Measurements from ENCODE around the gene RPUSD1. TPM values are rescaled to one million over a fixed set of nuclear protein-coding genes. Genes with fewer than 3 reads are reported as not detected.

RPUSD1 gene
- total RNA-seq, 6 donors from 2014 or later: 14.5 to 43.0 (median 20.8) TPM

DNA sequence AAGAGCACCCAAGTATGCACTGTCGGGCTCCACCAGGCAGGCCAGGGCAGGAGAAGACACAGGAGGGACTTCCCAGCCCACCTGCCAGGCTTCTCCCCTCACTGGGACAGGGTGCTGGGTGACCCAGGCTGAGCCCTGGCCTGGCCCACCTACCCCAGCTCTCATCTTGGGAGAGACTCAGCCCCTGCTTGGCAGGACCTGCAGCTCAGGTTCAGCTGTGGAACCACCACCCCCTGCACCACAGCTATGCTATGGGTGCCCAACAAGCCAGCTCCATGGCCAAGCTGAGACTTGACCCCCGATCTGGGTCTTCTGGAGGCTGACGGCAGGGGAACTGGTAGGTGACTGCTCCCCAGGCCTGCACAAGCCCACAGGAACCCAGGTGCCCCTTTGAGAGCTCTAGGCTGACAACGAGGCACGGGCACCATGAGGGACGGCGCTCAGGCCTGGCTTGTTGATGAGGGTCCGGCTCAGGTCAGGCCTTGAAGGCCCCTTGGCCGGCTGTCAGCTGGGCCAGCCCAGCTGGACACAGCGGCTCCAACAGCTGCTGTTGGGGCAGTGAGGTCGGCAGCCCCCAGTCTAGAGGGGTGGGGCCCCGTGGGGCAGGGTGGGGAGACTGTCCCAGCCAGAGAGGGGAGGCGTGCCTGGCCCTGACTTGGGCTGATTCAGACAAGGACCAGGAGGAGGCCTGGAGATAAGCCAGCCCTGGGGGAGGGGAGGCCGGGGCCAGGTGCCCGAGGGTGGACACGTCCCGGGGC lies 4.6 kb downstream of the RPUSD1 start:
- H3K27me3 ChIP-seq: no peaks in the 10 kb centered on the region
- ATAC-seq (ENCODE audit: low FRiP score in 2 of 2) (no peak), DNase-seq (no peak)
- no peak overlapping the region for H3K4me3 ChIP-seq
- 20 to 58% methylated on average over 5 to 17 of the region's 17 CpGs for WGBS, 2 donors
- TF ChIP-seq, protein P1, sequence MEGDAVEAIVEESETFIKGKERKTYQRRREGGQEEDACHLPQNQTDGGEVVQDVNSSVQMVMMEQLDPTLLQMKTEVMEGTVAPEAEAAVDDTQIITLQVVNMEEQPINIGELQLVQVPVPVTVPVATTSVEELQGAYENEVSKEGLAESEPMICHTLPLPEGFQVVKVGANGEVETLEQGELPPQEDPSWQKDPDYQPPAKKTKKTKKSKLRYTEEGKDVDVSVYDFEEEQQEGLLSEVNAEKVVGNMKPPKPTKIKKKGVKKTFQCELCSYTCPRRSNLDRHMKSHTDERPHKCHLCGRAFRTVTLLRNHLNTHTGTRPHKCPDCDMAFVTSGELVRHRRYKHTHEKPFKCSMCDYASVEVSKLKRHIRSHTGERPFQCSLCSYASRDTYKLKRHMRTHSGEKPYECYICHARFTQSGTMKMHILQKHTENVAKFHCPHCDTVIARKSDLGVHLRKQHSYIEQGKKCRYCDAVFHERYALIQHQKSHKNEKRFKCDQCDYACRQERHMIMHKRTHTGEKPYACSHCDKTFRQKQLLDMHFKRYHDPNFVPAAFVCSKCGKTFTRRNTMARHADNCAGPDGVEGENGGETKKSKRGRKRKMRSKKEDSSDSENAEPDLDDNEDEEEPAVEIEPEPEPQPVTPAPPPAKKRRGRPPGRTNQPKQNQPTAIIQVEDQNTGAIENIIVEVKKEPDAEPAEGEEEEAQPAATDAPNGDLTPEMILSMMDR (IDR thresholded peaks at IDR 0.05): no peak
- no peak for TF ChIP-seq POLR2AphosphoS5 (IDR thresholded peaks at IDR 0.05)
- TF ChIP-seq POLR2A (IDR thresholded peaks at IDR 0.05): no peak
- TF ChIP-seq EP300 (IDR thresholded peaks at IDR 0.05): no peak
- H3K4me1 ChIP-seq: peaks cover 9 to 38% (median 17%) of the 10 kb centered on the region in 4 donors
- H3K9me3 ChIP-seq: no peaks in the 10 kb centered on the region
- peaks cover 0 to 18% (median 8%) of the 10 kb centered on the region in 4 donors for H3K36me3 ChIP-seq
- no peak overlapping the region for H3K27ac ChIP-seq

DNA sequence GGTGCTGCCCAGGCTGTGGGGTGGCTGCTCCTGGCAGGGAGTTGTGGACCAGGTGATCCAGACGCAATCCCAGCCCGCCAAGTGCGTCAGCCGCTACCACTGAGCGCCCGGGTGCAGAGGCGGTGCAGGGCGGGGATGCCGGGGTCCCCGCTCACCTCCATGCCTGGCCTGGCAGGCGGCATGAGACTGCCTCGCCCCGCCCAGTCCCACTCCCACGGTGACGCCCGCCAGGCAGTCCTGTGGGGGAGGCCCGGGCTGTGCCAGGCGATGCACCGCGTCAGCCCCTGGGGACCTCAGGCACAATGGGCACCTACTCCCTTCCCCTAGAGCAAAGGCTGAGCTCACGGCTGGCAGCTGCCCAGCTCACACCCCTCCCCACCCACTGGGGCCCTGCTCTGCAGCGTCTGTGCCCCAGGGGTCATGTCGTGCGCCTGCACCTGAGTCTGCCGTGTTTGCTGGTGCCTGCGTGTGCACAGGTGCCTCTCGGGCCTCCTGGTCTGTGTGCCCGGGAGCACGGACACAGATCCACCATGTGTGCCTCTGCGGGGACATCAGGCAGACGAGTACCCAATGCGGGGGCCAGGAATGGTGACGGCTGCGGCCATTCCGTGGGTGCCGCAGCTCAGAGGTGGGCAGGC lies 5.3 kb downstream of the RPUSD1 start:
- ATAC-seq (ENCODE audit: low FRiP score in 2 of 2) (no peak), DNase-seq (no peak)
- no peaks in the 10 kb centered on the region for H3K27me3 ChIP-seq
- no peaks in the 10 kb centered on the region for H3K9me3 ChIP-seq
- peaks cover 0 to 18% (median 8%) of the 10 kb centered on the region in 4 donors for H3K36me3 ChIP-seq
- no peak for TF ChIP-seq POLR2A (IDR thresholded peaks at IDR 0.05)
- no peak for TF ChIP-seq EP300 (IDR thresholded peaks at IDR 0.05)
- TF ChIP-seq, protein P1 (IDR thresholded peaks at IDR 0.05): no peak
- TF ChIP-seq POLR2AphosphoS5 (IDR thresholded peaks at IDR 0.05): no peak
- no peak overlapping the region for H3K4me3 ChIP-seq
- WGBS, 2 donors: 52 to 100% methylated on average over 3 to 23 of the region's 36 CpGs
- no peak overlapping the region for H3K27ac ChIP-seq
- peaks cover 9 to 35% (median 17%) of the 10 kb centered on the region in 4 donors for H3K4me1 ChIP-seq

DNA sequence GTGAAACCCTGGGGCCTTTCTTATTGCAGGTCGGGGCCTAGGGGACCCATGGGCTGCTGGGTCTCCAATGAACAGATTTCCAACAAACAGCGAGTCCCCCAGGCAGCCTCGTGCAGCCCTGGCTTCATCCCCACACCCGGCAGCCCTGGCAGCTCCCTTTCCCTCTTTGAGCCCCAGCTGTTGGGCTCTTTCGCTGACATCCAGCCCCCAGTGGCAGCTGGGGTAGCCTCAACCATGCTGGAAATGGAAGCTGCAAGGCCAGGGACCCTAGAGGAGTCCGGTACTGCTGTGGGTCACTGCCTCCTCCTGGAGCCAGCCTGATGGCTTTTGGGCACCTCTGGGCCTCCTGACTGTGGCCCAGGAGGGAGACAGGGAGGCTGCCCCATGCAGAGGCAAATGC lies 5.9 kb downstream of the RPUSD1 start:
- DNase-seq (no peak), ATAC-seq (ENCODE audit: low FRiP score in 2 of 2) (no peak)
- Histone ChIP-seq H3K27ac (no peak overlapping the region), H3K36me3 (peaks cover 0 to 18% (median 8%) of the 10 kb centered on the region in 4 donors), H3K4me1 (peaks cover 4 to 29% (median 11%) of the 10 kb centered on the region in 4 donors), H3K4me3 (no peak overlapping the region), H3K27me3 (no peaks in the 10 kb centered on the region), H3K9me3 (no peaks in the 10 kb centered on the region)
- TF ChIP-seq, protein P1 (IDR thresholded peaks at IDR 0.05): no peak
- TF ChIP-seq POLR2A (IDR thresholded peaks at IDR 0.05) (no peak), EP300 (IDR thresholded peaks at IDR 0.05) (no peak), POLR2AphosphoS5 (IDR thresholded peaks at IDR 0.05) (no peak)
- WGBS, 2 donors: 62 to 80% methylated on average over 2 to 6 of the region's 6 CpGs

DNA sequence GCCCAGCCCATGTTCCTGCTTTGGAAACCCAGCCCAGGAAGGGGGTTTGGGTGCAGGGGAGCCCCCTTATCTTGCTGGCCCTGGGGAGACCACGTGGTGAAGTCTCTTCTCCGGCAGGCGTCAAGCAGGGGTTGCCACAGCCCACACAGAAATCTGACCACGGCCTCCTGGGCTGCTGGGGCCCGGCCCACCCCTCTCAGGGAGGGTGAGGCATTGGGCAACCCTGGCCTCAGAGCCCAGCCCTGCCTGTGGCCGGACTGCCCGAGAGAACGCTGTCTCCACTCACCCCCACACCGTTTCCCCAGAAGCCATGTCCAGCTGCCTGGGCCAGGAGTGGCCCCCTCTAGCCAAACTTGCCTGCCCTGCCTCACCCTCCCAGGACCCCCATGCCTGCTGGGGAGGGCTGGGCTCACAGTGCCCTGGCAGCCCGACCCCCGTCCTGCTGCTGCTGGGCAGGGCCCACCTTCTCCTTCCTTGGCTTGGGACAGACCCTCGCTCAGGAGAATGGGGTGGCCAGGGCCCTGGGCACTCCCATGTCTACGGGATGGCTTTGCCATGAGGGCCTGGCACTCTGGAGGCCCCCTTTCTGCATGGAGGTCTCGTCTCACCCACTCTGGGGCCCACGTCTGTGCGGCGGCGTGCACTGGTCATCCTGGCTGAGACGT lies 6.7 kb downstream of the RPUSD1 start:
- peak in 1 of 2 donors; percentile 67 for DNase-seq
- Histone ChIP-seq H3K27ac (no peak overlapping the region), H3K4me3 (no peak overlapping the region), H3K9me3 (no peaks in the 10 kb centered on the region), H3K4me1 (peaks cover 0 to 21% (median 5%) of the 10 kb centered on the region in 4 donors), H3K36me3 (peaks cover 0 to 12% (median 7%) of the 10 kb centered on the region in 4 donors), H3K27me3 (no peaks in the 10 kb centered on the region)
- WGBS, 2 donors: 67 to 68% methylated on average over 7 to 19 of the region's 19 CpGs
- TF ChIP-seq POLR2A (IDR thresholded peaks at IDR 0.05) (no peak), POLR2AphosphoS5 (IDR thresholded peaks at IDR 0.05) (no peak)
- TF ChIP-seq, protein P1 (IDR thresholded peaks at IDR 0.05): no peak
- no peak for ATAC-seq (ENCODE audit: low FRiP score in 2 of 2)

Measured in upper lobe of left lung (tissue), 6 donors.